Measurements from ENCODE around the gene ARHGAP26.

DNA sequence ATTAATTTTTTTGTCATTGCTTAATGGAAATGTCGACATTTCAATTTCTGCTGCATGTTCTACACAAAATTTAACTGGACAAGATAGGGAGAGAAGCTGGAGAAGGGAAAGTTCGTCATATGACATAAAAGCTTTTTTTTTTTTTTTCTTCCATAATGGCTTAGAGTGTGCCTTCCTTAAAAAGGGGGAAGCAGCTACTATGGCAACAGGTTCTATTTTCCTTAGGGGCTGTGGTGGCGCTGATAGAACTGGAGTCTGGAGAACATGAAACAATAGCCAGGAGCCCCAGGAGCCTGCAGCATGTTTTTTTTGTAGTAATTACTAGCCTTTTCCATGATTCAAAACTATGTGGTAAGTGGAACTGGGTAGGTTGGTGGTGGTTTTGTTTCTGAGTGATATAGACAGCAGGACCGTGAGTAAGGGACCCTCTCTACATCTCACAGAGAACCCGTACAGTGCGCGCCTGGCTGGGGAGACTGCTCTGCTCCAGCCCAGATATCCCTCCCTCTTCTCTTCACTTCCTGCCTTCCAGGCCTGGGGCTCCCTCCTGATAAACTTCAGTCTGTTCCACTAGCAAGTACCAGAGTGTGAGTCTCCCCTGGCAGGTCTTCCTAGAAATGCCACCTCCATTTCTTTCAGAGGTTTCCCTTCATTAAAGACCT is 331.7 kb downstream of the ARHGAP26 start:
- no peak for TF ChIP-seq EP300 (IDR thresholded peaks at IDR 0.05)
- TF ChIP-seq, protein P1, sequence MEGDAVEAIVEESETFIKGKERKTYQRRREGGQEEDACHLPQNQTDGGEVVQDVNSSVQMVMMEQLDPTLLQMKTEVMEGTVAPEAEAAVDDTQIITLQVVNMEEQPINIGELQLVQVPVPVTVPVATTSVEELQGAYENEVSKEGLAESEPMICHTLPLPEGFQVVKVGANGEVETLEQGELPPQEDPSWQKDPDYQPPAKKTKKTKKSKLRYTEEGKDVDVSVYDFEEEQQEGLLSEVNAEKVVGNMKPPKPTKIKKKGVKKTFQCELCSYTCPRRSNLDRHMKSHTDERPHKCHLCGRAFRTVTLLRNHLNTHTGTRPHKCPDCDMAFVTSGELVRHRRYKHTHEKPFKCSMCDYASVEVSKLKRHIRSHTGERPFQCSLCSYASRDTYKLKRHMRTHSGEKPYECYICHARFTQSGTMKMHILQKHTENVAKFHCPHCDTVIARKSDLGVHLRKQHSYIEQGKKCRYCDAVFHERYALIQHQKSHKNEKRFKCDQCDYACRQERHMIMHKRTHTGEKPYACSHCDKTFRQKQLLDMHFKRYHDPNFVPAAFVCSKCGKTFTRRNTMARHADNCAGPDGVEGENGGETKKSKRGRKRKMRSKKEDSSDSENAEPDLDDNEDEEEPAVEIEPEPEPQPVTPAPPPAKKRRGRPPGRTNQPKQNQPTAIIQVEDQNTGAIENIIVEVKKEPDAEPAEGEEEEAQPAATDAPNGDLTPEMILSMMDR (IDR thresholded peaks at IDR 0.05) = no peak
- no peak for TF ChIP-seq POLR2A (IDR thresholded peaks at IDR 0.05)
